ENCODE results near the gene LRWD1. TPM values are rescaled to one million over a fixed set of nuclear protein-coding genes. Genes with fewer than 3 reads are reported as not detected.

Gene LRWD1
- total and polyA plus RNA-seq, 8 donors, result 4.5 to 238 (median 12.8) TPM

GRCh38 chr7:102429141-102429899 lies 35.5 kb upstream of the LRWD1 start:
- intact Hi-C loops (cut with DNase I; ENCODE audit: low total_unique reads), result no loop called here
- peaks cover 9 to 64% (median 30%) of the 10 kb centered on the region in 4 donors for H3K4me1 ChIP-seq

GRCh38 chr7:102431617-102432298 lies 33.0 kb upstream of the LRWD1 start:
- 40 to 55% (median 44%) methylated on average over 17 of the region's 17 CpGs for WGBS, 5 donors
- peak in 1 of 2 donors; percentile 57 for DNase-seq
- Histone ChIP-seq H3K27ac (peak overlapping the region; percentile 38 to 88 (median 58)), H3K4me3 (no peak overlapping the region), H3K36me3 (peaks cover 1 to 15% (median 10%) of the 10 kb centered on the region in 4 donors), H3K4me1 (peaks cover 11 to 57% (median 32%) of the 10 kb centered on the region in 4 donors), H3K27me3 (no peaks in the 10 kb centered on the region), H3K9me3 (no peaks in the 10 kb centered on the region)
- TF ChIP-seq EP300 (IDR thresholded peaks at IDR 0.05) (no peak), POLR2A (IDR thresholded peaks at IDR 0.05) (no peak), POLR2AphosphoS5 (IDR thresholded peaks at IDR 0.05) (no peak)
- TF ChIP-seq, protein P1, sequence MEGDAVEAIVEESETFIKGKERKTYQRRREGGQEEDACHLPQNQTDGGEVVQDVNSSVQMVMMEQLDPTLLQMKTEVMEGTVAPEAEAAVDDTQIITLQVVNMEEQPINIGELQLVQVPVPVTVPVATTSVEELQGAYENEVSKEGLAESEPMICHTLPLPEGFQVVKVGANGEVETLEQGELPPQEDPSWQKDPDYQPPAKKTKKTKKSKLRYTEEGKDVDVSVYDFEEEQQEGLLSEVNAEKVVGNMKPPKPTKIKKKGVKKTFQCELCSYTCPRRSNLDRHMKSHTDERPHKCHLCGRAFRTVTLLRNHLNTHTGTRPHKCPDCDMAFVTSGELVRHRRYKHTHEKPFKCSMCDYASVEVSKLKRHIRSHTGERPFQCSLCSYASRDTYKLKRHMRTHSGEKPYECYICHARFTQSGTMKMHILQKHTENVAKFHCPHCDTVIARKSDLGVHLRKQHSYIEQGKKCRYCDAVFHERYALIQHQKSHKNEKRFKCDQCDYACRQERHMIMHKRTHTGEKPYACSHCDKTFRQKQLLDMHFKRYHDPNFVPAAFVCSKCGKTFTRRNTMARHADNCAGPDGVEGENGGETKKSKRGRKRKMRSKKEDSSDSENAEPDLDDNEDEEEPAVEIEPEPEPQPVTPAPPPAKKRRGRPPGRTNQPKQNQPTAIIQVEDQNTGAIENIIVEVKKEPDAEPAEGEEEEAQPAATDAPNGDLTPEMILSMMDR (IDR thresholded peaks at IDR 0.05), result no peak
- intact Hi-C loops (cut with DNase I; ENCODE audit: low total_unique reads), result no loop called here

More at GRCh38 chr7:102429141-102429899, 35.5 kb upstream of the LRWD1 start:
- DNase-seq, result no peak
- H3K27me3 ChIP-seq, result no peaks in the 10 kb centered on the region
- peaks cover 21 to 35% (median 31%) of the 10 kb centered on the region in 4 donors for H3K36me3 ChIP-seq
- TF ChIP-seq POLR2A (IDR thresholded peaks at IDR 0.05) (no peak), EP300 (IDR thresholded peaks at IDR 0.05) (no peak)
- WGBS, 5 donors, result 91 to 96% (median 94%) methylated on average over 10 of the region's 10 CpGs
- peak overlapping the region in 2 of 5 donors; percentile 84 to 88 for H3K27ac ChIP-seq
- no peak overlapping the region for H3K4me3 ChIP-seq
- no peaks in the 10 kb centered on the region for H3K9me3 ChIP-seq

DNA sequence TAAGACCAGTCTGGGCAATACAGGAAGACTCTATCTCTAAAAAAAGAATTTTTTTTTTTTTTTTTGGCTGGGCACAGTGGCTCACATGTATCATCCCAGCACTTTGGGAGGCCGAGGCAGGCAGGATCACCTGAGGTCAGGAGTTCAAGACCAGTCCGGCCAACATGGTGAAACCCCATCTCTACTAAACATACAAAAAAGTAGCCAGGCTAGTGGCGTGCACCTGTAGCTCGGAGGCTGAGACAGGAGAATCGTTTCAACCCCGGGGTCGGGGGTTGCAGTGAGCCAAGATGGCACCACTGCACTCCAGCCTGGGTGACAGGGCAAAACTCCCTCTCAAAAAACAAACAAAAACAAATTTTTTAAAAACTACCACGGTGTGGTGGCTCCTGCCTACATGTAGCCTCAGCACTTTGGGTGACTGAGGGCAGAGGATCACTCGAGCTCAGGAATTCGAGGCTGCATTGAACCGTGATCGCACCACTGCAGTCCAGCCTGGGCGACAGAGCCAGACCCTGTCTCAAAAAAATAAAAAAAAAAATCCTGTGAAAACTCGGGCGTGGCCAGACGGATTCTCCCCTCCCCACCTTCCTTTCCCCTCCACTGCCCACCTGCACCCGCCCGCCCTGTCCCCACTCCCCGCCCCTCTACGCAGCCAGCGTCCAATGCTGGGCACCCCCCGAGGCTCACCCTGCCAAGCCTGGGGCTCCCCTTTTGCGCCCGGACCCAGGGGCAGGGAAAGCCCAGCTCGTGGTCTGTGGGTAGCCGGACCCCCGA lies 32.2 kb upstream of the LRWD1 start:
- no peaks in the 10 kb centered on the region for H3K9me3 ChIP-seq
- H3K27me3 ChIP-seq, result no peaks in the 10 kb centered on the region
- intact Hi-C loops (cut with DNase I; ENCODE audit: low total_unique reads), result no loop called here
- peaks cover 0 to 12% (median 8%) of the 10 kb centered on the region in 4 donors for H3K36me3 ChIP-seq
- peak overlapping the region; percentile 80 to 99 (median 84) for H3K4me3 ChIP-seq
- DNase-seq, result no peak
- H3K4me1 ChIP-seq, result peaks cover 11 to 49% (median 32%) of the 10 kb centered on the region in 4 donors
- TF ChIP-seq POLR2AphosphoS5 (IDR thresholded peaks at IDR 0.05) (no peak), POLR2A (IDR thresholded peaks at IDR 0.05) (no peak), EP300 (IDR thresholded peaks at IDR 0.05) (no peak)
- TF ChIP-seq, protein P1 (IDR thresholded peaks at IDR 0.05), result no peak
- peak overlapping the region; percentile 73 to 88 (median 84) for H3K27ac ChIP-seq
- WGBS, 5 donors, result 19 to 26% (median 25%) methylated on average over 25 to 27 of the region's 27 CpGs

GRCh38 chr7:102433219-102434038 lies 31.4 kb upstream of the LRWD1 start, which contains the start of gene ORAI2:
Gene ORAI2 (plus strand): TSS chr7:102433575. CDS start chr7:102438957, 5,382 bp downstream.
- peak within 1 kb of the TSS; percentile 80 to 99 (median 84) for H3K4me3 ChIP-seq
- H3K27me3 ChIP-seq, result no peaks in the 10 kb centered on the region
- TF ChIP-seq, protein P1 (IDR thresholded peaks at IDR 0.05), result no peak
- TF ChIP-seq POLR2AphosphoS5 (IDR thresholded peaks at IDR 0.05) (no peak), EP300 (IDR thresholded peaks at IDR 0.05) (no peak), POLR2A (IDR thresholded peaks at IDR 0.05) (no peak)
- intact Hi-C loops (cut with DNase I; ENCODE audit: low total_unique reads), result no loop called here
- peaks cover 11 to 47% (median 32%) of the 10 kb centered on the region in 4 donors for H3K4me1 ChIP-seq
- WGBS, 5 donors, result 0 to 2% (median 1%) methylated on average over 12 to 90 of the region's 90 CpGs
- peak; percentile 82 to 93 for DNase-seq
- H3K36me3 ChIP-seq, result peaks cover 0 to 13% (median 9%) of the 10 kb centered on the region in 4 donors
- no peaks in the 10 kb centered on the region for H3K9me3 ChIP-seq
- peak within 1 kb of the TSS; percentile 73 to 88 (median 84) for H3K27ac ChIP-seq

Data from stomach (tissue), 9 donors.